PC-9 (cell line): ENCODE data around the gene C14orf93. TPM values are rescaled to one million over a fixed set of nuclear protein-coding genes. Genes with fewer than 3 reads are reported as not detected.

ENCODE experiments used
- BruUV-seq: library from RNA; stranded (reverse); fragments of 400-500 nt; replicated peaks from 2 replicates; lab custom pipeline; 2021; lab: Mats Ljungman, UMichigan
- CTCF ChIA-PET: fragments of 300-600 bp; sonication (Branson Sonifier 250); formaldehyde crosslinking; loops from one replicate; lab custom pipeline; 2022; ENCODE audit warnings: antibody characterized with exemption; lab: Charles Lee
- POLR2A ChIA-PET: fragments of 300-600 bp; sonication (Branson Sonifier 250); formaldehyde crosslinking; loops from one replicate; lab custom pipeline; 2022; ENCODE audit warnings: antibody characterized with exemption; ENCODE audit not compliant: unreplicated experiment; lab: Charles Lee
- DNase-seq, 2 experiments: peaks; one replicate each; pipeline versions ENCODE4 v3.0.0 to v3.0.0-alpha.2; 2015 to 2022; ENCODE audit warnings: mixed read lengths in 1 of 2
- H2AFZ ChIP-seq: fragments of 200-600 bp; sonication (generic); 2 replicates; pipeline ENCODE4 v1.8.1; 2017; ENCODE audit warnings: antibody characterized with exemption
- H3F3A ChIP-seq: fragments of 200-600 bp; sonication (generic); 2 replicates; pipeline ENCODE4 v1.8.1; 2017; ENCODE audit warnings: antibody characterized with exemption, mild to moderate bottlenecking, low read depth; ENCODE audit not compliant: insufficient read depth
- H3K27ac ChIP-seq: fragments of 200-600 bp; sonication (generic); 2 replicates; pipeline ENCODE4 v1.6.1; 2016; ENCODE audit warnings: mixed run types
- H3K27me3 ChIP-seq: fragments of 200-600 bp; sonication (generic); 2 replicates; pipeline ENCODE4 v1.6.1; 2016; ENCODE audit warnings: low read depth, mixed run types; ENCODE audit not compliant: insufficient read depth
- H3K36me3 ChIP-seq: fragments of 200-600 bp; sonication (generic); 2 replicates; pipeline ENCODE4 v1.6.1; 2016; ENCODE audit warnings: low read depth, mixed run types
- H3K4me1 ChIP-seq: fragments of 200-600 bp; sonication (generic); replicated peaks from 2 replicates; pipeline ENCODE4 v1.6.1; 2016; ENCODE audit warnings: mixed run types; ENCODE audit not compliant: insufficient read depth
- H3K4me2 ChIP-seq: fragments of 200-600 bp; sonication (generic); 2 replicates; pipeline ENCODE4 v1.6.1; 2017; ENCODE audit warnings: mixed run types
- H3K4me3 ChIP-seq: fragments of 200-600 bp; sonication (generic); 2 replicates; pipeline ENCODE4 v1.6.1; 2016; ENCODE audit warnings: mixed run types
- H3K79me2 ChIP-seq: fragments of 200-600 bp; sonication (generic); 2 replicates; pipeline ENCODE4 v1.6.1; 2017; ENCODE audit warnings: low read depth, mixed run types
- H3K9me2 ChIP-seq: fragments of 200-600 bp; sonication (generic); 2 replicates; pipeline ENCODE4 v1.8.1; 2017; ENCODE audit warnings: mild to moderate bottlenecking; ENCODE audit not compliant: insufficient read depth
- H3K9me3 ChIP-seq: fragments of 200-600 bp; sonication (generic); 2 replicates; pipeline ENCODE4 v1.8.1; 2016; ENCODE audit warnings: low read depth; ENCODE audit not compliant: insufficient read depth
- H4K20me1 ChIP-seq: fragments of 200-600 bp; sonication (generic); 2 replicates; pipeline ENCODE4 v1.8.1; 2017; ENCODE audit not compliant: insufficient read depth
- CTCF ChIP-seq: fragments of 200-600 bp; sonication (generic); conservative IDR thresholded peaks from 2 replicates; pipeline ENCODE4 v1.6.1; 2017; ENCODE audit warnings: mixed run types, antibody characterized with exemption, mild to moderate bottlenecking, moderate library complexity
- EZH2 ChIP-seq: fragments of 200-600 bp; sonication (generic); IDR thresholded peaks from 2 replicates; pipeline ENCODE4 v1.8.0; 2017; ENCODE audit warnings: antibody characterized with exemption, low read depth
- intact Hi-C: fragments of 100-400 bp; cut with micrococcal nuclease; formaldehyde crosslinking; loops from one replicate; pipeline ENCODE4 v1.10.0; 2022; ENCODE audit not compliant: unreplicated experiment
- total RNA-seq: library from RNA; stranded (reverse); gene quantifications from 2 replicates; pipeline ENCODE4 v1.2.3, GENCODE V29; 2021

Gene C14orf93
- total RNA-seq, 1 experiment from 2014 or later, result 13.9 TPM

GRCh38 chr14:22974530-22975313 is 35.2 kb downstream of the C14orf93 start:
- CTCF ChIA-PET, result interaction anchor here (2.7 kb wide), 1 partner anchor 12 kb away, joined by 12 read pairs; no protein-coding TSS in a partner anchor
- H3K27me3 ChIP-seq, result no peaks in the 10 kb centered on the region
- H3K9me2 ChIP-seq, result no peaks in the 10 kb centered on the region
- no TSS peak for BruUV-seq
- peaks cover 5% of the 10 kb centered on the region for H3K36me3 ChIP-seq
- no peaks in the 10 kb centered on the region for H4K20me1 ChIP-seq
- H3K9me3 ChIP-seq, result no peaks in the 10 kb centered on the region
- TF ChIP-seq EZH2 (no peak), CTCF (no peak)
- H3K4me1 ChIP-seq, result peaks cover 39% of the 10 kb centered on the region
- H3F3A ChIP-seq, result peaks cover 24% of the 10 kb centered on the region
- intact Hi-C loops, result no loop called here
- no peak overlapping the region for H2AFZ ChIP-seq
- H3K79me2 ChIP-seq, result peaks cover 5% of the 10 kb centered on the region
- DNase-seq, result peak in 1 of 2 experiments; percentile 17
- POLR2A ChIA-PET, result interaction anchor here (0.6 kb wide), 1 partner anchor 385 kb away, joined by 3 read pairs; the partner anchor contains the start of gene DAD1
- H3K27ac ChIP-seq, result no peak overlapping the region
- no peak overlapping the region for H3K4me3 ChIP-seq
- no peak overlapping the region for H3K4me2 ChIP-seq

- Histone ChIP-seq H3K79me2 (no peaks in the 10 kb centered on the region), H3F3A (peaks cover 13% of the 10 kb centered on the region), H3K36me3 (peaks cover 5% of the 10 kb centered on the region), H3K4me1 (peaks cover 26% of the 10 kb centered on the region), H3K4me2 (no peak overlapping the region), H4K20me1 (no peaks in the 10 kb centered on the region), H3K9me3 (no peaks in the 10 kb centered on the region), H3K27me3 (no peaks in the 10 kb centered on the region), H2AFZ (no peak overlapping the region), H3K4me3 (no peak overlapping the region), H3K27ac (no peak overlapping the region), H3K9me2 (no peaks in the 10 kb centered on the region)
- no TSS peak for BruUV-seq
- ChIA-PET CTCF (interaction anchor here (0.6 to 2.0 kb wide), 6 partner anchors 9 to 95 kb away, joined by 3 to 12 read pairs (median 5); partner anchors contain the start of genes AJUBA and CDH24), POLR2A (no interaction called here)
- TF ChIP-seq CTCF (peak; percentile 70), EZH2 (no peak)
- DNase-seq, result peak in 1 of 2 experiments; percentile 44
- intact Hi-C loops, result loop anchor here (1.0 kb wide), 1 partner anchor 10 kb away; no protein-coding TSS in a partner anchor
These were observed 36.5 kb downstream of the C14orf93 start for GRCh38 chr14:22973217-22974032.

DNA sequence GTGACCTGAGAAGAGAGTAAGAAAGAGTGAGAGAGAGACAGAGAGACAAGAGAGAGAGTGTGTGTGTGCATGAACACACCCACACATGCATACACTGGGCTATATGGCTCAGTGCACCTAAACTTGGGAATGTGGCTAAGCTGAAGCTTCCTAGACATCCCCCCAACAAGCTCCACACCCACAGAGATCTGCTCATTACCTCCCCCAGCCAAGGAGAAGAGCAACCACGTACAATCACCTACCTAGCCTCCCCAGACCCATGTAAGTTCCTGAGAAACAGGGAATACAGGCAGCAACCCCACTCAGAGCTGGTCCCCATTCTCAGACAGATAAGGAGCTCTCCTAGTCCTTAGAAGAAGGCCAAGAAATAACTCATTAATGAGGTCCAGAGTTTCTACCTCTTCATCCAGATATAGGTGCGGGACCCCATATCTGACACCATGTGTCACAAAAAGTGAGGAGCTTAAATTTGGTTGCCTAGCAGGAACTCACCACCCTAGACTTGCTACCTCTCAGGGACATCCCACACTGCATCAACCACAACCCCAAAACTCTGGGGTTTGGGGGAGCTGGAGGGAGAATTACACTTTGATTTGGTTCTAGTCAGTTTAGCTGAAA is 37.5 kb downstream of the C14orf93 start:
- no peaks in the 10 kb centered on the region for H3K27me3 ChIP-seq
- H3F3A ChIP-seq, result peaks cover 5% of the 10 kb centered on the region
- no peak for DNase-seq
- H3K9me3 ChIP-seq, result no peaks in the 10 kb centered on the region
- TF ChIP-seq EZH2 (no peak), CTCF (no peak)
- H2AFZ ChIP-seq, result no peak overlapping the region
- H3K4me2 ChIP-seq, result no peak overlapping the region
- no TSS peak for BruUV-seq
- no peak overlapping the region for H3K4me3 ChIP-seq
- no peaks in the 10 kb centered on the region for H4K20me1 ChIP-seq
- peaks cover 16% of the 10 kb centered on the region for H3K4me1 ChIP-seq
- intact Hi-C loops, result no loop called here
- CTCF ChIA-PET, result interaction anchor here (2.0 kb wide), 1 partner anchor 14 kb away, joined by 9 read pairs; no protein-coding TSS in a partner anchor
- peaks cover 5% of the 10 kb centered on the region for H3K36me3 ChIP-seq
- POLR2A ChIA-PET, result interaction anchor here (0.6 kb wide), 1 partner anchor 13 kb away, joined by 8 read pairs; no protein-coding TSS in a partner anchor
- no peak overlapping the region for H3K27ac ChIP-seq
- H3K9me2 ChIP-seq, result no peaks in the 10 kb centered on the region
- H3K79me2 ChIP-seq, result no peaks in the 10 kb centered on the region
